HG03378 (cell line): ENCODE data around the gene MAGI2.

Source experiments
- ATAC-seq: cut with Tn5 transposase; IDR thresholded peaks from one replicate; pipeline ENCODE4 v1.9.1; 2021; ENCODE audit warnings: mild to moderate bottlenecking, moderate library complexity; ENCODE audit not compliant: unreplicated experiment

The MAGI2 gene

GRCh38 chr7:78760620-78761355 is 692.7 kb downstream of the MAGI2 start:
- ATAC-seq: no peak

- ATAC-seq: no peak
Observed at GRCh38 chr7:78752554-78752953, 700.9 kb downstream of the MAGI2 start.

GRCh38 chr7:78751253-78751652 is 702.2 kb downstream of the MAGI2 start:
- ATAC-seq: no peak

DNA sequence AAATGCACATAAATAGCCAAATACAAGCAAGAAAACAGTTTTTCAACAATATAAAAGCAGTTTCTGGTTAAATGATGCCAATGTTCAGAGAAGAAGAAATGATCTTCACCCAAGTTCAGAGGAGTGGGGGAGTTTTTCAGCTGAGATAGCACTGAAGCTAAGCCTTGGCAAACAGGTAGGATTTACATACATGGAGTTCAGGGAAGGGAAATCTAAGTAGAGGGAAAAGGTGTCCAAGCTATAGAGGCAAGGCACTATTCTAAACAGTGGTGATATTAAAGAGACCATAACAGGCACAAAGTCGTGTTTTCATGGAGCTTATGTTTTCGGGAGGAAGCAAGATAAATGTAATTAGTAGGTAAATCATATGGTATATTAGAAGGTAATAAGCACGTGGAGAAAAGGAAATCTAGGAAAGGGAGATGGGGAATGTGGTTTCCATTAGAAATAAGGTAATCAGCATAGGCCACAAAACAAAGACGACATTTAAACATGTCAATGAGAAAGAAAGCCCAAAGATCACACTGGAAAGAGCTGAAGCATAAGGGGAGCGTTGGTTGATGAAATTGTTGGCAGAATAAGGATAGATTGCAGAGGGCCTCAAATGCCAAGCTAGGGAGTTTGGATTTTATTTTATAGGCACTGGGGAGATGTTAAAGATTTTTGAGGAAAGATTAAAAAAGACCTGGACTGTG is 704.3 kb downstream of the MAGI2 start:
- ATAC-seq: no peak

DNA sequence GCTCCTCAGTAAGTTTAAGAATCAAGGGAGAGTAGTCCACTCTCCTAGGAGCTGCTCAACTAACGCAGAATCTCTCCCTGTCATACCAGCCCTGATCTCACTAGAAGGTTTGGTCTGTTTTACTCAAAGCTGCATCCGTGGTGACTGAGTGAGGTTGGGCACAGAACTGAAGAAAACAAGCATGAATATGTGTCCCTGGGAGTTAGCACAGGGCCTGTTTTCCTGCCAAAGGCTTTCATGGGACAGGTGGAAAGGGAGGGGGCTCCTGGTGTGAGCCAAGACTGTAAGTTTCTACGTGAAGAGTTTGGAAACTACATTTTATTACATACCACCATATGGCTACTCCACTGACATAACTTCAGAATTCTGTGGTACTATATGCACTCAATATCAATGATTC is 705.9 kb downstream of the MAGI2 start:
- ATAC-seq: no peak

GRCh38 chr7:78746301-78746700 is 707.2 kb downstream of the MAGI2 start:
- no peak for ATAC-seq

DNA sequence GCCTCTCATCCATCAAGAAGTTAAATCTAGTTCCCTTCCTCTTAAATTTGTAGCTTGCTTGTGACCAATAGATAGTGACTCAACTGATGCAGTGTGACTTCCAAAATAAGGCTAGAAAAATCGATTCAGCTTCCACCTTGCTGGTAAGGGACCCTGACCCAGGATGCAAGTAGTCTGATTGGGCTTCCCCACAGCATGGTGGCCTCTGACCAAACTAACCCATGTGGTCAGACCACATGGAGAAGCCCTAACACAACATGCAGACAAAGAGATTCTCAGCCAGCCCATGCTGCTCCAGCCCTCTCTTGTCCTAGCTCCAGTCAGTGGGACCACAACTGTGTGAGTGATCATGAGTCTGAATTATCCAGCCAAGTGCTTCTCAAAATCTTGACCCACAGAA is 710.8 kb downstream of the MAGI2 start:
- no peak for ATAC-seq

DNA sequence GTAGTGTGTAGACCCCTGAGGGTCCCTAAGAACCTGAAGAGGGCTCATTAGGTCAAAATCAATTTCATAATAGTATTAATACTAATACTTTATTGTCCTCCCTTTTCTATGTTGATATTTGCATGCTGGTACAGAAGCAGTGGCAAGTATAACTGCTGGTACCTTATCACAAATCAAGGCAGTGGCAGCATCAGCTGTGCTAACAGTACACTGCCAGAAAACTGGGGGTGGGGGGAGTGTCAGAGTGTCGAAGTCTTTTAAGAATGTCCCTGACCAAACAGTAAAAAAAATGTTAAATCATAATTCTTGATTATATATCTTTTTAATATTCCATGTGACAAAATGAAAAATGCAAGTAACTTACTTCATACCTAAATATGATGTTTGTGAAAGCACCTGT is 716.9 kb downstream of the MAGI2 start:
- no peak for ATAC-seq

DNA sequence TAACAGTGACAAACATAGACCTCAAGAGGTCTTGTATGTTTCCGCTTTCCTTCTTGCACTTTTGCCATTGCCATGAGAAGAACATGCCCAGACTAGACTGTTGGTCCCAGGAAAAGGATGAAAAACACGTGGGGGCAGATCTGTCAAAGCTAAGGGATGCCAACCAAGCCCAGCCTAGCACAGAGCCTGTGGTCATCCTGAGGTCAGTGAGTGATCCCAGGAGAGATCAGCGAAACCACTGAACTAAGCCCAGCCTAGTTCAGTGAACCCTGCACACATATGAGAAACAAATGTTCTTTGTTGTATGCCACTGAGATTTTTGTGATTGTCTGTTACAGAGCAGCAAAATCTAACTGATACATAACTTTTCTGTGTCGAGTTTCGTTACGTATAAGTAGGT is 718.8 kb downstream of the MAGI2 start:
- ATAC-seq: no peak

DNA sequence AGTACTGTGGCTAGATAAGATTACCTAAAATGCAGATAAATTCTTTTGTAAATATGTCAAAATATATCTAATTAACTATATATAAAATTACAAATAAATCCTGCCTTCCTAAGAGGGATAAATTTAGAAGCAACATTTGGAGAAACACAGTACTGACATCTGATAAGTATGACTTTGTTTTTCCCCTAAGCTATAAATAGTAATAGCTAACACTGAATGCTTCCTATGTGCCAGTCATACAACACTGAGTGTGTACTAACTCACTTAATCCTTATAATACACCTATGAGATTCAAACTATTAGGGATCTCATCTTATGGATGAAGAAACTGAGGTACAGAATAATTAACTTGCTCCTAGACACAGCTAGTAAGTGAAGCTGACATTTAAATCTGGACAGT is 733.4 kb downstream of the MAGI2 start:
- no peak for ATAC-seq

GRCh38 chr7:78718212-78718611 is 735.3 kb downstream of the MAGI2 start:
- ATAC-seq: no peak

GRCh38 chr7:78716876-78717275 is 736.6 kb downstream of the MAGI2 start:
- ATAC-seq: no peak

GRCh38 chr7:78714356-78714755 is 739.1 kb downstream of the MAGI2 start:
- ATAC-seq: no peak

GRCh38 chr7:78712111-78712510 is 741.4 kb downstream of the MAGI2 start:
- ATAC-seq: no peak

GRCh38 chr7:78709658-78710057 is 743.8 kb downstream of the MAGI2 start:
- no peak for ATAC-seq

DNA sequence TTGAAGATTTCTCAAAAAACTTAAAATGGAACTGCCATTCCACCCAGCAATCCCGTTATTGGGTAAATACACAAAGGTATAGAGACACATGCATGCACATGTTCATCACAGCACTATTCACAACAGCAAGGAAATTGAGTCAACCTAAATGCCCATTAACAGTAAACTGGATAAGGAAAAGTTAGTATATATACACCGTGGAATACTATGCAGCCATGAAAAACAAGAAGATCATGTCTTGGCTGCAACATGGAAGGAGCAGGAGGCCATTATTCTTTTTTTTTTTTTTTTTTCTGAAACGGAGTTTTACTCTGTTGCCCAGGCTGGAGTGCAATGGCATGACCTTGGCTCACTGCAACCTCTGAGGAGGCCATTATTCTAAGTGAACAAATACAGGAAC is 749.0 kb downstream of the MAGI2 start:
- ATAC-seq: no peak

DNA sequence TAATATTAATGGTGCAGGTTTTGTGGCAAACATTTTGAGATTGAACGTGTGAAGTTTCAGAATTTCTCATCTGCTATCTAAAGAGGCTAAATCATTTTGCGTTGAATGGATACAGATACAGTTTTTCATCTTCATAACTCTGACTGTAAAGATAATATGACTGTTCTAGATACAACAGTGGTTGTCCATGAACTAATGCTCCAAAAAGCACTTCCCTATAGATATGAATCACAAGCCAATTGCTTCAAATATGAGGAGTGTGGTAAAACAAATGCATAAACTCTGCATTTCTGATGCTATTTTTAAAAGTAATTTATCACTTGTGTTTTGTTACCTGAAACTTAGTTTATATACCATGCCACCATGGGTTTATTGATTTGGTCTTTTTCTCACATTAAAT is 750.1 kb downstream of the MAGI2 start:
- ATAC-seq: no peak

DNA sequence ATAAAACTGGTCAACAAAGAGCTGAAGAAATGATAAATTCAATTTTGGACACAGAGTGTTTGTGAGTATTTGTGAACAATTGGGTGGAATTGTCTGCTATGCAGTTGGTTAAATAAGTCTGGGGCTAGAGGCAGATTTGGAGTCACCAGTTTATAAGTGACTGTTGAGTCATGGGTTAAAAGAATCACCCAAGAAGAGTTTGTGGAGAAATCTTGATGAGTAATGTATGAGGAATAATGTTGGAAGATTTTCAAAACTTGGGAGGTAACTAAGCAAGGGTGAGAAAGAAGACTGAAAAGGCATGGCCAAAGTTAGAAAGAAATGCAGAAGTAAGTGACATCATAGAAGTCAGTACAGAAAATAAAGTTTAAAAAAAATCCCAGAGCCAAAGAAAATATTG is 750.7 kb downstream of the MAGI2 start:
- no peak for ATAC-seq

DNA sequence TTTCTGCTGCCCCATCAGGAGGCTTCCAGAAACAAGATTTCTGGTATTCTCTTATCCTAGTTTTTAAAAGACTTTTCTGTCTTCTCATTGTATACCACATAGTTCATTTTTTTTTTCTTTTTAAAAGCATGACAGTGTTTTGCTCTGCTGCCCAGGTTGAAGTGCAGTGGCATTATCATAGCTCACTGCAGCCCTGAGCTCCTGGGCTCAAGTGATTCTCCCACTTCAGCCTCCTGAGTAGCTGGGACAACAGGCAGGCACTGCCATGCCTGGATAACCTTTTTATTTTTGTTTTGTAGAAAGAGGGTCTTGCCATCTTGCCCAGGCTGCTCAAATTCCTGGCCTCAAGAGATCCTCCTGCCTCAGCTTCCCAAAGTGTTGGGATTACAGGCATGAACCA is 757.6 kb downstream of the MAGI2 start:
- no peak for ATAC-seq

DNA sequence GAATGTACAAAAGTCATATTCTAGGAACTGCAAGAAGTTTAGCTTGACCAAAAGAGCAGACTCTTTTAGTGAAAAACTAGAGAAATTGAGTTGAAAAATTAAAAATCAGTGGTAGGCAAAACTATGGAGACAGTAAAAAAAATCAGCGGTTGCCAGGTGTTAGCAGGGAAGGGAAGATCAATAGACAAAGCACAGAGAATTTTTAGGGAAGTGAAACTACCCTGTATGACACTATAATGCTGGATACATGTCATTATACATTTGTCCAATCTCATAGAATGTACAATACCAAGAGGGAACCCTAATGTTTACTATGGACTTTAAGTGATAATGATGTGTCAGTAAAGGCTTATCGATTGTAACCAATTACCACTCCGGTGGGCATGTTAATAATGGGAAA is 761.9 kb downstream of the MAGI2 start:
- no peak for ATAC-seq

DNA sequence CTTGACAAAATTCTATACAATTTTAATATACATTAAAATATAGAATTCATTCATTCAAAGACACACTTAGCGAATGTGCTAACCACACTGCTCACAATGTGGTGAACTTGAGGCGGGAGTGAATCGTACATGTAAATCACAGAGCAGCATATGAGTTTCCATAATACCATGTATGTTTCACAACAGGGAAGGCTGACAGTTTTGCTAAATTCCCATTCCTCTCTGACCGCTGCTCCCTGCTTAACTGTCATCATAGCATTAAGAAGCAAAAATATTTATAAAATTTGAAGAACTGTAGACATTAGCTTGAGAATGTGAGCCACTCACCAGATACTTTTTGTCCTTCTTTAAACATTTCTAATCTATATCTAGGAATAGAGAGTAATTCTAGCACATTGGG is 763.3 kb downstream of the MAGI2 start:
- no peak for ATAC-seq

DNA sequence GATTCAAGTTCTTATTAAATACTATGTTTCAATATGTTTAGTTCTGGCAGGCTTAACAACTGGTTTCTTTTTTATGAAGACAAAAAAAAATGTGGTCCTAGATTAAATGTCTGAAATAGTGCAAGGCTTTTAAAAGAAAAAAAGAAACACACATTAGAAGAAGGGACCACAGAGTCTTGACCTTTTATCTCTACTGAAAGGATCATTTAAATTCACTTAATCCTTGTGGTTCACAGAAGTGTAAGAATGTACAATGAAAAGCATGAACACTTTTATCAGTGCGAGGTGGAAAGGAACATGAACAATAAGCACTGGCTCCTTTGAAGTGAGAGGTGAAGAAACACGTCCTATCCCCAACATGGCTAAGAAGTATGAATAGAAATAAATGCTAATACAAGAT is 765.1 kb downstream of the MAGI2 start:
- ATAC-seq: no peak

DNA sequence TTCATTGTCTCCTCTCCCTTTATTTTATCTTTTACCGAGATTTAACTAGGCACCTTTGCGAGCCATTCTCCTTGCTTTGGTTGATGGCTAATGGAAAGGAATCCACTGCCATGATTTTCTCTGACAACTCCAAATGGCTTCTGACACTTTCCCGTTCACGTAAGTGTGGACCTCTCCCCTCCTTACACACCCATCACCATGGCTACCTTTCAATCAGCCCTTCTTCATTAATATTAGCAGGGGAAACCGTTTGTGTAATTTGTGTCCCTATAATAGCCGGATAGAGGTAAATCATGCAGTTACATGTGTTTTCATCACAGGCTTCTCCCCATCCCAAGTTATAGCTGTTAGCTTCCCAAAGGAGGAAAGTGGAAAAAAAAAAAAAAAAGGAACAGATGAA is 767.3 kb downstream of the MAGI2 start:
- no peak for ATAC-seq
